Lung (tissue), 12 donors: ENCODE data around the gene ANKS1B. TPM values are rescaled to one million over a fixed set of nuclear protein-coding genes. Genes with fewer than 3 reads are reported as not detected.

ENCODE experiments used
- ATAC-seq: fragments of 200-7000 bp; cut with Tn5 transposase; one replicate; pipeline ENCODE4 v1.9.1; 2020; ENCODE audit warnings: moderate number of reproducible peaks; ENCODE audit not compliant: insufficient read depth, low FRiP score
- DNase-seq, 3 donors: peaks; one replicate each; pipeline ENCODE4 v3.0.0-alpha.2; 2013 to 2017
- H3K27ac ChIP-seq, 2 donors: one replicate each; pipeline ENCODE4 v1.5.1; 2013; ENCODE audit warnings: mild to moderate bottlenecking in 2 of 2, moderate library complexity in 2 of 2, control low read depth in 1 of 2, inconsistent platforms in 1 of 2, low read depth in 1 of 2, low read length in 1 of 2
- H3K27me3 ChIP-seq, 3 donors: one replicate each; pipeline ENCODE4 v1.5.1; 2013; ENCODE audit warnings: low read length in 2 of 3; ENCODE audit not compliant: control insufficient read depth in 3 of 3, insufficient read depth in 3 of 3
- H3K36me3 ChIP-seq, 4 donors: one replicate each; pipeline ENCODE4 v1.5.1; 2013; ENCODE audit warnings: low read length in 4 of 4, mild to moderate bottlenecking in 1 of 4, moderate library complexity in 1 of 4; ENCODE audit not compliant: control insufficient read depth in 4 of 4, insufficient read depth in 4 of 4
- H3K4me1 ChIP-seq, 5 donors: one replicate each; pipeline ENCODE4 v1.5.1; 2013; ENCODE audit warnings: low read length in 5 of 5, mild to moderate bottlenecking in 2 of 5, moderate library complexity in 1 of 5; ENCODE audit not compliant: control insufficient read depth in 5 of 5, insufficient read depth in 5 of 5
- H3K4me3 ChIP-seq: one replicate; pipeline ENCODE4 v1.5.1; 2013; ENCODE audit warnings: mild to moderate bottlenecking, control low read depth, moderate library complexity
- H3K9ac ChIP-seq, 2 donors: one replicate each; pipeline ENCODE4 v1.5.1; 2013; ENCODE audit warnings: low read length in 2 of 2, control low read depth in 1 of 2; ENCODE audit not compliant: insufficient read depth in 1 of 2
- H3K9me3 ChIP-seq, 4 donors: one replicate each; pipeline ENCODE4 v1.5.1; 2013; ENCODE audit warnings: low read length in 3 of 4, mild to moderate bottlenecking in 1 of 4, moderate library complexity in 1 of 4; ENCODE audit not compliant: control insufficient read depth in 4 of 4, insufficient read depth in 3 of 4
- WGBS, 2 donors: extraction: QIAGEN DNeasy Blood & Tissue Kit; methylation state at CpG; one replicate each; pipeline ENCODE4 v1.1.7; 2013; 5-methylcytosine and 5-hydroxymethylcytosine counted together
- polyA plus RNA-seq, 2 donors: library from polyadenylated mRNA; stranded (reverse); fragments of 200-250 nt; gene quantifications; one replicate each; pipeline ENCODE4 v1.2.1, GENCODE V29; 2013
- total RNA-seq, 2 donors: library from RNA; depleted of rRNA in 1 of 2; stranded (reverse); fragments of >200 nt in 1 of 2; gene quantifications; one replicate each; pipeline ENCODE4 v1.2.1, GENCODE V29; 2014 to 2021
- TF ChIP-seq, protein P1 (sequence below): IDR thresholded peaks from 2 replicates; pipeline ENCODE4 v1.5.1; 2012; ENCODE audit warnings: mild to moderate bottlenecking; ENCODE audit errors: control extremely low read depth, extremely low read depth
- donor health status: control.
- donor health status: control.
- donor health status: Bipolar disorder and iron deficiency.
- donor health status: healthy.
- donor health status: DM: yes; HTN: yes; CAD: no.

ANKS1B gene
- total and polyA plus RNA-seq, 4 donors, result 0.32 to 10.3 (median 3.7) TPM

GRCh38 chr12:99985631-99986030, 895 bp upstream of the ANKS1B start:
- Histone ChIP-seq H3K9ac (no peak overlapping the region), H3K36me3 (no peaks in the 10 kb centered on the region), H3K4me1 (peaks cover 0 to 12% (median 2%) of the 10 kb centered on the region in 5 donors), H3K4me3 (no peak overlapping the region), H3K9me3 (no peaks in the 10 kb centered on the region), H3K27me3 (peaks cover 0 to 21% (median 3%) of the 10 kb centered on the region in 3 donors), H3K27ac (no peak overlapping the region)
- TF ChIP-seq, protein P1, sequence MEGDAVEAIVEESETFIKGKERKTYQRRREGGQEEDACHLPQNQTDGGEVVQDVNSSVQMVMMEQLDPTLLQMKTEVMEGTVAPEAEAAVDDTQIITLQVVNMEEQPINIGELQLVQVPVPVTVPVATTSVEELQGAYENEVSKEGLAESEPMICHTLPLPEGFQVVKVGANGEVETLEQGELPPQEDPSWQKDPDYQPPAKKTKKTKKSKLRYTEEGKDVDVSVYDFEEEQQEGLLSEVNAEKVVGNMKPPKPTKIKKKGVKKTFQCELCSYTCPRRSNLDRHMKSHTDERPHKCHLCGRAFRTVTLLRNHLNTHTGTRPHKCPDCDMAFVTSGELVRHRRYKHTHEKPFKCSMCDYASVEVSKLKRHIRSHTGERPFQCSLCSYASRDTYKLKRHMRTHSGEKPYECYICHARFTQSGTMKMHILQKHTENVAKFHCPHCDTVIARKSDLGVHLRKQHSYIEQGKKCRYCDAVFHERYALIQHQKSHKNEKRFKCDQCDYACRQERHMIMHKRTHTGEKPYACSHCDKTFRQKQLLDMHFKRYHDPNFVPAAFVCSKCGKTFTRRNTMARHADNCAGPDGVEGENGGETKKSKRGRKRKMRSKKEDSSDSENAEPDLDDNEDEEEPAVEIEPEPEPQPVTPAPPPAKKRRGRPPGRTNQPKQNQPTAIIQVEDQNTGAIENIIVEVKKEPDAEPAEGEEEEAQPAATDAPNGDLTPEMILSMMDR, result no peak
- no peak for ATAC-seq
- DNase-seq, result no peak
- 61 to 66% methylated on average over 3 of the region's 3 CpGs for WGBS, 2 donors

- H3K36me3 ChIP-seq, result no peaks in the 10 kb centered on the region
- H3K9me3 ChIP-seq, result no peaks in the 10 kb centered on the region
- TF ChIP-seq, protein P1, result no peak
- peaks cover 0 to 12% (median 2%) of the 10 kb centered on the region in 5 donors for H3K4me1 ChIP-seq
- ATAC-seq (peak; percentile 5), DNase-seq (no peak)
- peak overlapping the region in 1 of 2 donors; percentile 3 for H3K9ac ChIP-seq
- H3K27me3 ChIP-seq, result peaks cover 0 to 21% (median 3%) of the 10 kb centered on the region in 3 donors
- peak overlapping the region in 1 of 2 donors; percentile 70 for H3K27ac ChIP-seq
- H3K4me3 ChIP-seq, result peak overlapping the region; percentile 66
- WGBS, 2 donors, result 4 to 5% methylated on average over 10 of the region's 10 CpGs
Measured at GRCh38 chr12:99985129-99985570, 414 bp upstream of the ANKS1B start.

GRCh38 chr12:99983456-99984258, 1.1 kb downstream of the ANKS1B start:
- Histone ChIP-seq H3K4me1 (peaks cover 0 to 12% (median 2%) of the 10 kb centered on the region in 5 donors), H3K9ac (no peak overlapping the region), H3K27me3 (peaks cover 0 to 21% (median 3%) of the 10 kb centered on the region in 3 donors), H3K27ac (no peak overlapping the region), H3K9me3 (no peaks in the 10 kb centered on the region), H3K36me3 (no peaks in the 10 kb centered on the region), H3K4me3 (no peak overlapping the region)
- 30 to 37% methylated on average over 20 of the region's 20 CpGs for WGBS, 2 donors
- ATAC-seq, result no peak
- TF ChIP-seq, protein P1, result no peak
- peak in 2 of 3 donors; percentile 7 to 17 for DNase-seq
